Left renal pelvis (tissue), 4 donors: ENCODE data around the gene MALSU1. TPM values are rescaled to one million over a fixed set of nuclear protein-coding genes. Genes with fewer than 3 reads are reported as not detected.

ENCODE experiments used
- DNase-seq, 4 donors: peaks; one replicate each; pipeline ENCODE4 v3.0.0-alpha.2; 2013; ENCODE audit warnings: low read depth in 4 of 4, low spot score in 3 of 4
- polyA plus RNA-seq, 4 donors: library from polyadenylated mRNA; unstranded; fragments of 120-200 nt; gene quantifications; one replicate each; pipeline ENCODE4 v1.2.1, GENCODE V29; 2013; ENCODE audit not compliant: insufficient read length in 4 of 4

Gene MALSU1
- polyA plus RNA-seq, 4 donors: 43.3 to 56.8 (median 48.2) TPM

- no peak for DNase-seq
Measured at GRCh38 chr7:23334482-23335056, 35.4 kb downstream of the MALSU1 start.

- DNase-seq: no peak
Measured at GRCh38 chr7:23335136-23335535, 36.0 kb downstream of the MALSU1 start.

GRCh38 chr7:23335621-23336020 is 36.5 kb downstream of the MALSU1 start:
- no peak for DNase-seq

GRCh38 chr7:23336086-23336485 is 36.9 kb downstream of the MALSU1 start:
- no peak for DNase-seq

GRCh38 chr7:23336799-23337283 is 37.7 kb downstream of the MALSU1 start:
- no peak for DNase-seq

- DNase-seq: no peak
Measured at GRCh38 chr7:23337374-23337773, 38.2 kb downstream of the MALSU1 start.

GRCh38 chr7:23338439-23338838 is 39.3 kb downstream of the MALSU1 start:
- no peak for DNase-seq

- DNase-seq: no peak
Measured at GRCh38 chr7:23338863-23339262, 39.7 kb downstream of the MALSU1 start.

- no peak for DNase-seq
Measured at GRCh38 chr7:23341846-23342598, 42.9 kb downstream of the MALSU1 start.

GRCh38 chr7:23343102-23343501 is 44.0 kb downstream of the MALSU1 start:
- no peak for DNase-seq

- no peak for DNase-seq
Measured at GRCh38 chr7:23343806-23344475, 44.8 kb downstream of the MALSU1 start.

- no peak for DNase-seq
Measured at GRCh38 chr7:23345601-23346000, 46.5 kb downstream of the MALSU1 start.

GRCh38 chr7:23346316-23346715 is 47.2 kb downstream of the MALSU1 start:
- no peak for DNase-seq

GRCh38 chr7:23347033-23347681 is 48.0 kb downstream of the MALSU1 start:
- no peak for DNase-seq

GRCh38 chr7:23347682-23348180 is 48.6 kb downstream of the MALSU1 start:
- no peak for DNase-seq

- no peak for DNase-seq
Measured at GRCh38 chr7:23349484-23350157, 50.5 kb downstream of the MALSU1 start.

GRCh38 chr7:23350466-23350865 is 51.3 kb downstream of the MALSU1 start:
- no peak for DNase-seq

- DNase-seq: no peak
Measured at GRCh38 chr7:23353172-23353571, 54.0 kb downstream of the MALSU1 start.

GRCh38 chr7:23356168-23356567 is 57.0 kb downstream of the MALSU1 start:
- DNase-seq: no peak

GRCh38 chr7:23356726-23357125 is 57.6 kb downstream of the MALSU1 start:
- DNase-seq: no peak
